Activated naive CD8-positive, alpha-beta T cell treated with anti-CD3 and anti-CD28 coated beads, Interleukin-2, amount 50 U/mL, for 24 hours (primary cell): ENCODE measurements around the gene CCL16.
"Not testable (repeated sequence)": the region's sequence is repeated elsewhere in the genome, so short reads cannot be mapped to it uniquely, and the experiment has no call there.

Source experiments
- ATAC-seq: fragments of 150-1000 bp; cut with Tn5 transposase; one replicate; pipeline ENCODE4 v1.10.0; 2021
- DNase-seq: peaks from one replicate; pipeline ENCODE4 v3.0.0; 2021
- H3K27ac Mint-ChIP-seq: one replicate; pipeline ENCODE4 v1.8.0; 2021; ENCODE audit warnings: mild to moderate bottlenecking, mixed read lengths
- H3K27me3 Mint-ChIP-seq: one replicate; pipeline ENCODE4 v1.8.0; 2021; ENCODE audit warnings: mixed read lengths
- H3K36me3 Mint-ChIP-seq: one replicate; pipeline ENCODE4 v1.8.0; 2021; ENCODE audit warnings: low read depth, mixed read lengths
- H3K4me1 Mint-ChIP-seq: one replicate; pipeline ENCODE4 v1.8.0; 2021; ENCODE audit warnings: mixed read lengths
- H3K4me3 Mint-ChIP-seq: one replicate; pipeline ENCODE4 v1.8.0; 2021; ENCODE audit warnings: mild to moderate bottlenecking, moderate library complexity, mixed read lengths
- H3K9me3 Mint-ChIP-seq: one replicate; pipeline ENCODE4 v1.8.0; 2021; ENCODE audit warnings: mixed read lengths

The CCL16 gene

GRCh38 chr17:36001110-36001771 lies 19.9 kb upstream of the CCL16 start, which contains the start of gene CCL15:
TSS of gene CCL15 (minus strand) at chr17:36001553. CDS start at chr17:36001492, 61 bp downstream.
- H3K4me1 Mint-ChIP-seq = peaks cover 22% of the 10 kb centered on the region
- no peaks in the 10 kb centered on the region for H3K36me3 Mint-ChIP-seq
- no peak for DNase-seq
- no peak within 1 kb of the TSS for H3K4me3 Mint-ChIP-seq
- peaks cover 4% of the 10 kb centered on the region for H3K27me3 Mint-ChIP-seq
- H3K27ac Mint-ChIP-seq = no peak within 1 kb of the TSS
- ATAC-seq = no peak
- H3K9me3 Mint-ChIP-seq = no peaks in the 10 kb centered on the region

- Mint-ChIP-seq H3K27me3 (peaks cover 4% of the 10 kb centered on the region), H3K27ac (no peak overlapping the region), H3K36me3 (no peaks in the 10 kb centered on the region), H3K9me3 (no peaks in the 10 kb centered on the region), H3K4me1 (peaks cover 23% of the 10 kb centered on the region), H3K4me3 (no peak overlapping the region)
- DNase-seq = no peak
- ATAC-seq = no peak
Observed at GRCh38 chr17:36000732-36001109, 19.4 kb upstream of the CCL16 start.

GRCh38 chr17:35998756-35999155 lies 17.5 kb upstream of the CCL16 start:
- DNase-seq (no peak), ATAC-seq (no peak)
- Mint-ChIP-seq H3K4me3 (no peak overlapping the region), H3K27ac (no peak overlapping the region), H3K27me3 (peaks cover 11% of the 10 kb centered on the region), H3K4me1 (peaks cover 13% of the 10 kb centered on the region), H3K9me3 (no peaks in the 10 kb centered on the region), H3K36me3 (no peaks in the 10 kb centered on the region)

DNA sequence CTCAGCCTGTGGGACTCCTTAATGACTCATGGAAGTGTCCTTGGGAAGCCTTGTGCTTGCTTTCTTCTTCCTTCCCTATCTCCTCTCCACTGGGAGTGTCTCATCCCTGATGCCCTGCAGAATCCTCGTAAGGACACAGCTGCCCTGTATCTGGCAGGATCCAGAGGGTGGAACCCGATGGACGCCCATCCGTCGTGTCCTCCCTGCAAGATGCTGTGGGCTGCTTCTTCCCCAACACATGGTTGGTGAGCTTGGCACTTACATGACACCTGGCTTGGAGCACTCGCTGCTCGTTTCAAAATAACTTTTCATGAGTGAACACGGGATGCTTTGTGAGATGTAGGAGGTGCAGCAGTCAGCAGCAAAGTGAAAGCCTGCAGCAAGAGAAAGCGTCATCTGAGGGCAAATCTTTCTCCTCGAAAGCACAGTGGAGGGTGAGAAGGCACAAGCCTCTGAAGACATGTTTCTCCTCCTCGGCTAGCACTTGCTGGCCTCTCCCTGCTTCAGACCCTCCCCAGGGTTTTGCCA lies 16.8 kb upstream of the CCL16 start:
- H3K4me3 Mint-ChIP-seq = no peak overlapping the region
- no peaks in the 10 kb centered on the region for H3K9me3 Mint-ChIP-seq
- no peak for ATAC-seq

GRCh38 chr17:35995346-35995745 lies 14.0 kb upstream of the CCL16 start:
- not testable (repeated sequence) for H3K4me1 Mint-ChIP-seq, H3K36me3 Mint-ChIP-seq, ATAC-seq, H3K27ac Mint-ChIP-seq, H3K4me3 Mint-ChIP-seq, DNase-seq, H3K9me3 Mint-ChIP-seq
- H3K27me3 Mint-ChIP-seq = peaks cover 11% of the 10 kb centered on the region

More for the DNA sequence above, 16.8 kb upstream of the CCL16 start:
- H3K27me3 Mint-ChIP-seq = peaks cover 11% of the 10 kb centered on the region
- no peak for DNase-seq
- H3K36me3 Mint-ChIP-seq = no peaks in the 10 kb centered on the region
- H3K27ac Mint-ChIP-seq = no peak overlapping the region
- H3K4me1 Mint-ChIP-seq = peaks cover 12% of the 10 kb centered on the region

DNA sequence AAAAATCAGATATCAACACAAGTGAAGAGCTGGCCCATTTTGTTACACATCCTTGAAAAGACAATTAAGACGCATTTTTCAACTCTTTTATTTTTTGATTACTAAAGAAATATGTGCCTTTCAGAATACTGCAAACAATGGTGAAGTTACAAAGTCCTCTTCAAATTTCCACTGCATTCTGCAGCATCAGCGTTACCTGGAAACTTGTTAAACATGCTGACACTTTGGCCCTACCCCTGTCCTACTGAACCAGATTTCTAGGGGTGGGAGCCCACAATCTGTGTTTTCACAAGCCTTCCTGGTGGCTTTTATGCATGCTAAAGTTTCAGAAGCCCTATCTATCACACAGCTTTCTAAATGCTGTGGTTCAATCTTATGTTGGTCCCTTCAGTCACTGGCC lies 9.8 kb upstream of the CCL16 start:
- Mint-ChIP-seq H3K27me3 (peaks cover 11% of the 10 kb centered on the region), H3K36me3 (no peaks in the 10 kb centered on the region)
- no peak for DNase-seq

DNA sequence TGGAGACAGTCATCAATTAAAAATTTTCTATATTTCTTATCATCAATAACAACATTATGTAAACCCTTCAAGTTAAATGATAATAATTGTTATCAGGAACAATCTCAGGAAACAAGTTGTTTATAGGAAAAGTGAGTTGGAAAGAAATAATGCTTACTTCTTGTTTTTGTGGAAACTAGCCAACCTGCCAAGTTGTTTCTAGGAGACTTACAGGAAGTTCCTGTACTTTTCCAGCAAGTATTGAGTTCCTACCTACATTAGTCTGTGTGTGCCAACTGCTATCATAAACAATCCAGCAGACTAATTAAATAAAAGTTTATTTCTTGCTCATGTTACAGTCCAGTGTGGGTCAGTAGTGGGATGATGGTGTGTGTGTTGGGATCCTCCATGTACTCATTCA lies 6.9 kb upstream of the CCL16 start:
- Mint-ChIP-seq H3K27ac (no peak overlapping the region), H3K4me1 (no peaks in the 10 kb centered on the region), H3K36me3 (no peaks in the 10 kb centered on the region), H3K27me3 (peaks cover 4% of the 10 kb centered on the region), H3K4me3 (no peak overlapping the region), H3K9me3 (peaks cover 10% of the 10 kb centered on the region)
- DNase-seq (no peak), ATAC-seq (no peak)

More for the DNA sequence above, 9.8 kb upstream of the CCL16 start:
- peaks cover 10% of the 10 kb centered on the region for H3K9me3 Mint-ChIP-seq
- ATAC-seq = no peak
- no peak overlapping the region for H3K27ac Mint-ChIP-seq
- H3K4me1 Mint-ChIP-seq = no peaks in the 10 kb centered on the region
- H3K4me3 Mint-ChIP-seq = no peak overlapping the region

DNA sequence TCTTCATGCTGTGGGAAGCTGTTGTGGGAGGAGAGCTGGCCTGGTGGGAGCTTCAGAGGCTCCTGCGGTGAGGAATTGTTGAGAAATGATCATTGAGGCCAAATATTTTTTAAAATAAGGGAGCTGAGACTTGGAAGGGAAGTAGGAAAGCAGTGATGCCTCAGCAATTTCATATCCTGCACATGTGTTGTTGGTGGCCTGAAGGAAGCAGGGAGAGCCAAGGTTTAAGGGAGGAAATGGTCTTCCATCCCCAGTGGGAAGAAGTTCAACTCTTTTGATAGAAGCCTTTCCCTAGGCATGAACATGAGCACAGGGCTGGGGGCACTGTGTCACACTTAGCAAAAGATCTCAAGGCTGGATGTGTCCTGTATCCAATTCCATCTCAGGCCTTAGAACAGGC lies 5.3 kb upstream of the CCL16 start, which contains the start of gene CCL14:
Gene CCL14 (minus strand): TSS at position 87 of the 400 bp plus-strand sequence. CDS start 80 bp downstream, at position 7.
- Mint-ChIP-seq H3K27ac (no peak within 1 kb of the TSS), H3K36me3 (no peaks in the 10 kb centered on the region), H3K27me3 (peaks cover 2% of the 10 kb centered on the region), H3K4me3 (no peak within 1 kb of the TSS), H3K9me3 (peaks cover 10% of the 10 kb centered on the region), H3K4me1 (no peaks in the 10 kb centered on the region)
- DNase-seq (no peak), ATAC-seq (no peak)

- H3K36me3 Mint-ChIP-seq = no peaks in the 10 kb centered on the region
- no peaks in the 10 kb centered on the region for H3K4me1 Mint-ChIP-seq
- H3K27ac Mint-ChIP-seq = no peak overlapping the region
- H3K9me3 Mint-ChIP-seq = peaks cover 5% of the 10 kb centered on the region
- no peak overlapping the region for H3K4me3 Mint-ChIP-seq
- ATAC-seq (no peak), DNase-seq (no peak)
- H3K27me3 Mint-ChIP-seq = peaks cover 2% of the 10 kb centered on the region
Observed at GRCh38 chr17:35984140-35984539, 2.8 kb upstream of the CCL16 start.

GRCh38 chr17:35982409-35983191 lies 1.3 kb upstream of the CCL16 start:
- DNase-seq (no peak), ATAC-seq (no peak)
- Mint-ChIP-seq H3K9me3 (no peaks in the 10 kb centered on the region), H3K36me3 (no peaks in the 10 kb centered on the region), H3K4me1 (no peaks in the 10 kb centered on the region), H3K4me3 (no peak overlapping the region), H3K27ac (no peak overlapping the region), H3K27me3 (peaks cover 2% of the 10 kb centered on the region)

GRCh38 chr17:35981908-35982330 lies 622 bp upstream of the CCL16 start:
- Mint-ChIP-seq H3K36me3 (no peaks in the 10 kb centered on the region), H3K27me3 (peaks cover 2% of the 10 kb centered on the region), H3K27ac (no peak overlapping the region), H3K4me3 (no peak overlapping the region), H3K9me3 (no peaks in the 10 kb centered on the region), H3K4me1 (no peaks in the 10 kb centered on the region)
- ATAC-seq (peak; percentile 46), DNase-seq (no peak)

DNA sequence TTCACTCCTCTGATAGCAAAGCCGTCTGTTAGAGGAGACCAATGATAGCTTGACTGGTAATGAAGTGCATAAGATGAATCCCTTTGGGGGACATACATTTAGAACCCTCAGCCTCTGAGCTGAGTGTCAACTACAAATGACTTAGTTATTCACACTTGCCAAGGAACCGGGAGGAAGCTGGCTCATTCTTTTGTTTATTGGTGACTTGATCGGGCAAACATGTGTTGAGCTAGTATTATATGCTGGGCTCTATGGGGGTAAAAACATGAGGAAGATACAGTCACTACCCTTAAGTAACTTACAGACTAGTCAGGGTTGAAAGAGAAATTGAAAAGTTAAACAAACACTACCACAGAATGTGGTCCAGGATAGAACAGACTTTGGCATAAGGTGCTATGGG lies 3.0 kb downstream of the CCL16 start:
- Mint-ChIP-seq H3K4me1 (peaks cover 4% of the 10 kb centered on the region), H3K9me3 (no peaks in the 10 kb centered on the region), H3K27ac (no peak overlapping the region), H3K36me3 (no peaks in the 10 kb centered on the region), H3K27me3 (peaks cover 2% of the 10 kb centered on the region), H3K4me3 (no peak overlapping the region)
- ATAC-seq = no peak
- no peak for DNase-seq

GRCh38 chr17:35977509-35977908 lies 3.8 kb downstream of the CCL16 start:
- no peaks in the 10 kb centered on the region for H3K9me3 Mint-ChIP-seq
- no peak overlapping the region for H3K4me3 Mint-ChIP-seq
- H3K4me1 Mint-ChIP-seq = peaks cover 4% of the 10 kb centered on the region
- DNase-seq (no peak), ATAC-seq (no peak)
- H3K27me3 Mint-ChIP-seq = peaks cover 2% of the 10 kb centered on the region
- H3K27ac Mint-ChIP-seq = no peak overlapping the region
- no peaks in the 10 kb centered on the region for H3K36me3 Mint-ChIP-seq

- Mint-ChIP-seq H3K4me1 (peaks cover 11% of the 10 kb centered on the region), H3K27me3 (no peaks in the 10 kb centered on the region), H3K9me3 (no peaks in the 10 kb centered on the region), H3K27ac (no peak overlapping the region), H3K36me3 (no peaks in the 10 kb centered on the region), H3K4me3 (no peak overlapping the region)
- no peak for ATAC-seq
- DNase-seq = no peak
Observed at GRCh38 chr17:35973333-35974260, 7.7 kb downstream of the CCL16 start.
